ENCODE measurements around the gene TRIM28.

DNA sequence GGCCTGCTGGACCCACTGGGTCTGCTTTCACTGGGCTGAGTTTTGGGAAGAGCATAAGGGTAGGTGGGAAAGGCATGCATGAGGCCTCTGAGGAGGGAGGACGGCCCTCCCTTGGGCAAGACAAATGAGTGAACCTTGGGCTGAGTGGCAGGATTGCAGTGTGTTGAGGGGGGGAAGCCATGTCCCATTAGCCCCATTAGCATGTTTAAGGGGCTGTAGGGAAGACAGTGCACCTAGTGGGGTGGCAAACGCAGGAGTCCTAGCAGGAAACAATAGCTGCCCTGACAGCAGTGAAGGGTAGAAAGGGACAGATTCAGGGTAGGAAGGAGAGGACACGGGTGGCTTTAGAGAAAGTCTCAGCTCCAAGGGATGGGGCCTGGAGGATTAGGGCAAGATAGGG lies 21.2 kb upstream of the TRIM28 start:
- TF ChIP-seq SP1 (IDR thresholded peaks at IDR 0.05; ENCODE audit: low read depth) = no peak
- no peak for TF ChIP-seq RAD21 (IDR thresholded peaks at IDR 0.05; ENCODE audit: low read depth)
- TF ChIP-seq, protein P1, sequence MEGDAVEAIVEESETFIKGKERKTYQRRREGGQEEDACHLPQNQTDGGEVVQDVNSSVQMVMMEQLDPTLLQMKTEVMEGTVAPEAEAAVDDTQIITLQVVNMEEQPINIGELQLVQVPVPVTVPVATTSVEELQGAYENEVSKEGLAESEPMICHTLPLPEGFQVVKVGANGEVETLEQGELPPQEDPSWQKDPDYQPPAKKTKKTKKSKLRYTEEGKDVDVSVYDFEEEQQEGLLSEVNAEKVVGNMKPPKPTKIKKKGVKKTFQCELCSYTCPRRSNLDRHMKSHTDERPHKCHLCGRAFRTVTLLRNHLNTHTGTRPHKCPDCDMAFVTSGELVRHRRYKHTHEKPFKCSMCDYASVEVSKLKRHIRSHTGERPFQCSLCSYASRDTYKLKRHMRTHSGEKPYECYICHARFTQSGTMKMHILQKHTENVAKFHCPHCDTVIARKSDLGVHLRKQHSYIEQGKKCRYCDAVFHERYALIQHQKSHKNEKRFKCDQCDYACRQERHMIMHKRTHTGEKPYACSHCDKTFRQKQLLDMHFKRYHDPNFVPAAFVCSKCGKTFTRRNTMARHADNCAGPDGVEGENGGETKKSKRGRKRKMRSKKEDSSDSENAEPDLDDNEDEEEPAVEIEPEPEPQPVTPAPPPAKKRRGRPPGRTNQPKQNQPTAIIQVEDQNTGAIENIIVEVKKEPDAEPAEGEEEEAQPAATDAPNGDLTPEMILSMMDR (IDR thresholded peaks at IDR 0.05 in 2 of 3, conservative IDR thresholded peaks at IDR 0.05 in 1 of 3; ENCODE audit: borderline replicate concordance in 1 of 3, insufficient read depth in 1 of 3, low read depth in 2 of 3, low read length in 2 of 3) = no peak
- no peak for TF ChIP-seq POLR2A (IDR thresholded peaks at IDR 0.05; ENCODE audit: borderline replicate concordance, extremely low read depth, insufficient read depth, insufficient read length)
- TF ChIP-seq JUND (IDR thresholded peaks at IDR 0.05) = no peak
- no peak for TF ChIP-seq FOSL1 (IDR thresholded peaks at IDR 0.05; ENCODE audit: low read depth)
- no peak for TF ChIP-seq CEBPB (IDR thresholded peaks at IDR 0.05; ENCODE audit: low read depth)
- no peak for TF ChIP-seq SIN3A (IDR thresholded peaks at IDR 0.05; ENCODE audit: low read depth)
- no peak for TF ChIP-seq YY1 (IDR thresholded peaks at IDR 0.05; ENCODE audit: extremely low read depth, insufficient replicate concordance, low read depth, low read length)
- no peak for TF ChIP-seq POLR2AphosphoS5 (IDR thresholded peaks at IDR 0.05; ENCODE audit: low read depth, low read length)
- TF ChIP-seq EZH2 (IDR thresholded peaks at IDR 0.05) = no peak
- TF ChIP-seq EZH2phosphoT487 (IDR thresholded peaks at IDR 0.05; ENCODE audit: borderline replicate concordance) = no peak
- TF ChIP-seq REST (IDR thresholded peaks at IDR 0.05; ENCODE audit: low read depth) = no peak

Measured in HCT116 (cell line).